Gastrocnemius medialis (tissue), 4 donors: ENCODE results near the gene MOGAT3.

ENCODE experiments used
- CTCF ChIP-seq, 5 experiments: fragments of 450-650 bp in 3 of 5; fragments of 200-600 bp in 2 of 5; sonication (generic) in 2 of 5; IDR thresholded peaks in 4 of 5; conservative IDR thresholded peaks in 1 of 5; 1 replicate in 4 of 5; 2 replicates in 1 of 5; pipeline ENCODE4 v1.5.1; 2016 to 2019; ENCODE audit warnings: antibody characterized with exemption in 5 of 5, mild to moderate bottlenecking in 3 of 5, moderate library complexity in 3 of 5
- POLR2A ChIP-seq, 2 donors: fragments of 450-650 bp; IDR thresholded peaks; one replicate each; pipeline ENCODE4 v1.6.1; 2017; ENCODE audit warnings: antibody characterized with exemption in 2 of 2, mild to moderate bottlenecking in 2 of 2, moderate library complexity in 2 of 2

DNA sequence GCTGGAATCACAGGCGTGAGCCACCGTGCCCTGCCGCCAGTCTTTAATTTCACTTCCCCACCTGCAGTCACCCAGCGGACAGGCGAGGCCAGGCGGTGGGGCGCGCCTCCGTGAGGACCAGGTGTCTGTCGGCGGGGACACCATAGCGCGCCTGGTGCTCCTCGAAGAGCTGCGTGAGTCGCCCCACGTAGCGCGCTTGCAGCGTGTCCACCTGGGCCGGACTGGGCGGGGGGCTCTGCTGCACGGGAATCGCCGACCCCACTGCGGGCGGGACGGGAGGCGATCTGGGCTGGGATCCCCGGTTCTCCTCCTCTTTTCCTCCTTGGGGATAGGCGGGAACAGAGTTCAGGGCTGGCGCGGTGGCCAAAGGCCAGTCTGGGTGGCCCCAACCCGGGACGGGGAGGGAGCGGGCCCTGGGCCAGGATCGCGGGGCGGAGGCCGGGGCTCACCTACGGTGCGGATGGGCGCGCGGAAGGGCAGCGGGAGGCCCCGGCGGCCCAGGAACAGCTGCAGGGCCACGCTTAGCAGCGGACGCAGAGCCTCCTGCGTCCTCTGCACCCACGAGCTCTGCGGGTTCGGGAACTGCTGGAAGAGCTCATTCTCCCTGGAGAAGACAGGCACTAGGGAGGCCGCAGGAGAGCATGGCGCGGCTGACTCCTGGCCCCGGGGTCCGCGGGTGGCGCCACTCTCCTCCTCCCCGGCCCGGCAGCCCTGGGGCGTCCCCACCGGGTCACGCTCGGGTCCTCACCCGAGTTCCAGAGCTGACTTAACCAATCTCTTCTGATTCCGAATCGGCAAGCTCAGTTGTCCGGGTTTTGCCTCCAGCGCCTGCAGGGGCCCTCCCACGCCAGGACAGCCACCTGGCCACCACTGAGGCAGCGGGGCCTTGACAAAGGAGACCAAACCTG lies 1.1 kb upstream of the MOGAT3 start:
- TF ChIP-seq CTCF (IDR thresholded peaks at IDR 0.05 in 4 of 5, conservative IDR thresholded peaks at IDR 0.05 in 1 of 5) (no peak), POLR2A (IDR thresholded peaks at IDR 0.05) (no peak)
